CD4-positive, alpha-beta memory T cell (primary cell): ENCODE data around the gene TAOK3. TPM values are rescaled to one million over a fixed set of nuclear protein-coding genes. Genes with fewer than 3 reads are reported as not detected.

ENCODE experiments used
- CTCF ChIA-PET: fragments of 350-600 bp; sonication (Branson Sonifier 250); formaldehyde crosslinking; loops from one replicate; lab custom pipeline; 2021; ENCODE audit warnings: inconsistent platforms; ENCODE audit not compliant: partially characterized antibody; lab: Charles Lee
- POLR2A ChIA-PET: fragments of 350-600 bp; sonication (Branson Sonifier 250); formaldehyde crosslinking; loops from one replicate; lab custom pipeline; 2021; ENCODE audit not compliant: partially characterized antibody; lab: Charles Lee
- DNase-seq, 5 donors: peaks; one replicate each; pipeline versions ENCODE4 v3.0.0 to v3.0.0-alpha.2; 2020 to 2022; ENCODE audit warnings: mixed read lengths in 1 of 5
- H3K27ac ChIP-seq: one replicate; pipeline ENCODE4 v1.7.0; 2013; ENCODE audit warnings: low read depth, low read length
- H3K27me3 ChIP-seq: 2 replicates; pipeline ENCODE4 v1.7.0; 2013; ENCODE audit warnings: mild to moderate bottlenecking, low read length, moderate library complexity; ENCODE audit not compliant: insufficient read depth
- H3K36me3 ChIP-seq: 2 replicates; pipeline ENCODE4 v1.7.0; 2013; ENCODE audit warnings: mild to moderate bottlenecking, low read length, moderate library complexity; ENCODE audit not compliant: insufficient read depth
- H3K4me1 ChIP-seq: 2 replicates; pipeline ENCODE4 v1.7.0; 2013; ENCODE audit warnings: mild to moderate bottlenecking, low read length, moderate library complexity; ENCODE audit not compliant: insufficient read depth
- H3K4me3 ChIP-seq, 2 donors: one replicate each; pipeline ENCODE4 v1.7.0; 2013; ENCODE audit warnings: low read length in 2 of 2, mild to moderate bottlenecking in 1 of 2
- H3K9me3 ChIP-seq, 2 donors: one replicate each; pipeline ENCODE4 v1.7.0; 2013; ENCODE audit warnings: low read length in 2 of 2, control low read depth in 1 of 2; ENCODE audit not compliant: control insufficient read depth in 1 of 2
- H3K27ac Mint-ChIP-seq, 7 donors: one replicate each; pipeline ENCODE4 v1.8.0; 2020 to 2021; ENCODE audit warnings: mixed read lengths in 7 of 7, mild to moderate bottlenecking in 6 of 7, inconsistent platforms in 3 of 7, moderate library complexity in 3 of 7
- H3K27me3 Mint-ChIP-seq, 2 donors: one replicate each; pipeline ENCODE4 v1.8.0; 2020 to 2021; ENCODE audit warnings: mixed read lengths in 2 of 2
- H3K36me3 Mint-ChIP-seq, 2 donors: one replicate each; pipeline ENCODE4 v1.8.0; 2020 to 2021; ENCODE audit warnings: mixed read lengths in 2 of 2, inconsistent platforms in 1 of 2, mild to moderate bottlenecking in 1 of 2
- H3K4me1 Mint-ChIP-seq, 4 donors: one replicate each; pipeline ENCODE4 v1.8.0; 2020 to 2021; ENCODE audit warnings: mixed read lengths in 4 of 4, mild to moderate bottlenecking in 1 of 4
- H3K4me3 Mint-ChIP-seq, 8 donors: one replicate each; pipeline ENCODE4 v1.8.0; 2020 to 2021; ENCODE audit warnings: mixed read lengths in 8 of 8, mild to moderate bottlenecking in 7 of 8, moderate library complexity in 6 of 8, inconsistent platforms in 3 of 8
- H3K9me3 Mint-ChIP-seq, 8 donors: one replicate each; pipeline ENCODE4 v1.8.0; 2020 to 2021; ENCODE audit warnings: mixed read lengths in 8 of 8, mild to moderate bottlenecking in 5 of 8, inconsistent platforms in 3 of 8, moderate library complexity in 1 of 8
- intact Hi-C: fragments of 100-400 bp; cut with micrococcal nuclease; formaldehyde crosslinking; loops from one replicate; pipeline ENCODE4 v1.15.1; 2023
- polyA plus RNA-seq, 2 donors: library from polyadenylated mRNA; unstranded; fragments of 300-500 nt; fragmentation: Illumina TruSeq; gene quantifications; one replicate each; pipeline ENCODE4 v1.2.3, GENCODE V29; 2021
- total RNA-seq, 2 experiments: library from RNA; stranded (reverse); gene quantifications; one replicate each; pipeline ENCODE4 v1.2.3, GENCODE V29; 2021

Gene TAOK3
- total and polyA plus RNA-seq, 4 experiments from 2014 or later = 47.9 to 141 (median 75.4) TPM

GRCh38 chr12:118299791-118300460 is 72.8 kb downstream of the TAOK3 start:
- Mint-ChIP-seq H3K4me1 (peaks cover 31 to 47% (median 35%) of the 10 kb centered on the region in 4 donors), H3K36me3 (peaks cover 8 to 9% of the 10 kb centered on the region in 2 donors), H3K4me3 (no peak overlapping the region), H3K27me3 (no peaks in the 10 kb centered on the region), H3K27ac (peak overlapping the region in 2 of 7 donors; percentile 11 to 48), H3K9me3 (no peaks in the 10 kb centered on the region)
- no peaks in the 10 kb centered on the region for H3K27me3 ChIP-seq
- intact Hi-C loops = loop anchor here (5.0 kb wide), 1 partner anchor 57 kb away; no protein-coding TSS in a partner anchor
- DNase-seq = no peak
- peaks cover 13% of the 10 kb centered on the region for H3K4me1 ChIP-seq
- no peak overlapping the region for H3K27ac ChIP-seq
- H3K9me3 ChIP-seq = no peaks in the 10 kb centered on the region
- ChIA-PET POLR2A (interaction anchor here (0.5 to 1.3 kb wide), 3 partner anchors 35 to 76 kb away, joined by 3 to 6 read pairs (median 3); partner anchors contain the start of gene SUDS3), CTCF (interaction anchor here (1.2 to 3.1 kb wide), 3 partner anchors 12 to 243 kb away, joined by 3 to 16 read pairs (median 3); partner anchors contain the start of gene SUDS3)
- H3K36me3 ChIP-seq = no peaks in the 10 kb centered on the region
- H3K4me3 ChIP-seq = no peak overlapping the region

- H3K9me3 Mint-ChIP-seq = no peaks in the 10 kb centered on the region
- H3K36me3 Mint-ChIP-seq = peaks cover 13 to 17% of the 10 kb centered on the region in 2 donors
- H3K27me3 Mint-ChIP-seq = no peaks in the 10 kb centered on the region
- H3K9me3 ChIP-seq = no peaks in the 10 kb centered on the region
- peak overlapping the region in 1 of 7 donors; percentile 72 for H3K27ac Mint-ChIP-seq
- ChIA-PET POLR2A (no interaction called here), CTCF (no interaction called here)
- peaks cover 19 to 24% (median 21%) of the 10 kb centered on the region in 4 donors for H3K4me1 Mint-ChIP-seq
- no peak overlapping the region for H3K4me3 ChIP-seq
- H3K27ac ChIP-seq = no peak overlapping the region
- intact Hi-C loops = loop anchor here (5.0 kb wide), 1 partner anchor 60 kb away; no protein-coding TSS in a partner anchor
- no peak for DNase-seq
- H3K4me3 Mint-ChIP-seq = no peak overlapping the region
- H3K27me3 ChIP-seq = no peaks in the 10 kb centered on the region
- peaks cover 6% of the 10 kb centered on the region for H3K4me1 ChIP-seq
- H3K36me3 ChIP-seq = no peaks in the 10 kb centered on the region
Measured at GRCh38 chr12:118297284-118297683, 75.4 kb downstream of the TAOK3 start.

GRCh38 chr12:118292836-118293235 is 79.9 kb downstream of the TAOK3 start:
- no peak for DNase-seq
- Mint-ChIP-seq H3K4me1 (peaks cover 7 to 18% (median 10%) of the 10 kb centered on the region in 4 donors), H3K27me3 (no peaks in the 10 kb centered on the region), H3K4me3 (no peak overlapping the region), H3K9me3 (no peaks in the 10 kb centered on the region), H3K27ac (no peak overlapping the region), H3K36me3 (peaks cover 17 to 24% of the 10 kb centered on the region in 2 donors)
- H3K4me1 ChIP-seq = no peaks in the 10 kb centered on the region
- H3K27me3 ChIP-seq = no peaks in the 10 kb centered on the region
- POLR2A ChIA-PET = no interaction called here
- CTCF ChIA-PET = no interaction called here
- H3K9me3 ChIP-seq = no peaks in the 10 kb centered on the region
- intact Hi-C loops = no loop called here
- H3K36me3 ChIP-seq = no peaks in the 10 kb centered on the region
- no peak overlapping the region for H3K4me3 ChIP-seq
- H3K27ac ChIP-seq = no peak overlapping the region

- ChIA-PET CTCF (interaction anchor here (0.7 kb wide), 1 partner anchor 28 kb away, joined by 3 read pairs; no protein-coding TSS in a partner anchor), POLR2A (no interaction called here)
- H3K9me3 Mint-ChIP-seq = no peaks in the 10 kb centered on the region
- Histone ChIP-seq H3K9me3 (no peaks in the 10 kb centered on the region), H3K36me3 (no peaks in the 10 kb centered on the region), H3K4me1 (no peaks in the 10 kb centered on the region), H3K4me3 (no peak overlapping the region), H3K27ac (no peak overlapping the region), H3K27me3 (no peaks in the 10 kb centered on the region)
- DNase-seq = no peak
- H3K36me3 Mint-ChIP-seq = peaks cover 18 to 22% of the 10 kb centered on the region in 2 donors
- peaks cover 16 to 23% (median 21%) of the 10 kb centered on the region in 4 donors for H3K4me1 Mint-ChIP-seq
- no peak overlapping the region for H3K4me3 Mint-ChIP-seq
- no peak overlapping the region for H3K27ac Mint-ChIP-seq
- intact Hi-C loops = no loop called here
- H3K27me3 Mint-ChIP-seq = no peaks in the 10 kb centered on the region
Measured at GRCh38 chr12:118290130-118290529, 82.6 kb downstream of the TAOK3 start.

GRCh38 chr12:118288174-118288573 is 84.5 kb downstream of the TAOK3 start:
- ChIA-PET CTCF (no interaction called here), POLR2A (no interaction called here)
- DNase-seq = no peak
- no peaks in the 10 kb centered on the region for H3K9me3 ChIP-seq
- H3K36me3 ChIP-seq = no peaks in the 10 kb centered on the region
- peak overlapping the region in 1 of 7 donors; percentile 53 for H3K27ac Mint-ChIP-seq
- intact Hi-C loops = no loop called here
- no peaks in the 10 kb centered on the region for H3K27me3 Mint-ChIP-seq
- H3K27me3 ChIP-seq = no peaks in the 10 kb centered on the region
- H3K4me1 ChIP-seq = no peaks in the 10 kb centered on the region
- H3K4me3 Mint-ChIP-seq = no peak overlapping the region
- H3K4me1 Mint-ChIP-seq = peaks cover 19 to 26% (median 24%) of the 10 kb centered on the region in 4 donors
- H3K4me3 ChIP-seq = no peak overlapping the region
- no peaks in the 10 kb centered on the region for H3K9me3 Mint-ChIP-seq
- peaks cover 24 to 25% of the 10 kb centered on the region in 2 donors for H3K36me3 Mint-ChIP-seq
- no peak overlapping the region for H3K27ac ChIP-seq

GRCh38 chr12:118287728-118288127 is 85.0 kb downstream of the TAOK3 start:
- H3K36me3 Mint-ChIP-seq = peaks cover 24 to 27% of the 10 kb centered on the region in 2 donors
- peaks cover 19 to 27% (median 25%) of the 10 kb centered on the region in 4 donors for H3K4me1 Mint-ChIP-seq
- no peaks in the 10 kb centered on the region for H3K9me3 ChIP-seq
- no peak overlapping the region for H3K4me3 Mint-ChIP-seq
- ChIA-PET POLR2A (no interaction called here), CTCF (no interaction called here)
- H3K4me1 ChIP-seq = no peaks in the 10 kb centered on the region
- no peaks in the 10 kb centered on the region for H3K27me3 ChIP-seq
- H3K27ac ChIP-seq = no peak overlapping the region
- no peak overlapping the region for H3K27ac Mint-ChIP-seq
- no peaks in the 10 kb centered on the region for H3K9me3 Mint-ChIP-seq
- H3K4me3 ChIP-seq = no peak overlapping the region
- H3K27me3 Mint-ChIP-seq = no peaks in the 10 kb centered on the region
- intact Hi-C loops = no loop called here
- H3K36me3 ChIP-seq = no peaks in the 10 kb centered on the region
- no peak for DNase-seq

- no peaks in the 10 kb centered on the region for H3K9me3 Mint-ChIP-seq
- POLR2A ChIA-PET = no interaction called here
- Histone ChIP-seq H3K4me3 (no peak overlapping the region), H3K27ac (no peak overlapping the region), H3K9me3 (no peaks in the 10 kb centered on the region), H3K36me3 (no peaks in the 10 kb centered on the region), H3K4me1 (no peaks in the 10 kb centered on the region), H3K27me3 (no peaks in the 10 kb centered on the region)
- H3K4me1 Mint-ChIP-seq = peaks cover 10 to 26% (median 17%) of the 10 kb centered on the region in 4 donors
- no peaks in the 10 kb centered on the region for H3K27me3 Mint-ChIP-seq
- peak overlapping the region in 1 of 7 donors; percentile 4 for H3K27ac Mint-ChIP-seq
- no peak for DNase-seq
- intact Hi-C loops = no loop called here
- CTCF ChIA-PET = no interaction called here
- peaks cover 31 to 41% of the 10 kb centered on the region in 2 donors for H3K36me3 Mint-ChIP-seq
- no peak overlapping the region for H3K4me3 Mint-ChIP-seq
Measured at GRCh38 chr12:118282767-118283166, 89.9 kb downstream of the TAOK3 start.
